OCI-LY7 (cell line): ENCODE results near the gene DPP10. TPM values are rescaled to one million over a fixed set of nuclear protein-coding genes. Genes with fewer than 3 reads are reported as not detected.

ENCODE experiments used
- BruUV-seq: library from RNA; stranded (reverse); fragments of 400-500 nt; replicated peaks from 2 replicates; lab custom pipeline; 2021; lab: Mats Ljungman, UMichigan
- CTCF ChIA-PET: fragments of 300-600 bp; sonication (Branson Sonifier 250); formaldehyde crosslinking; loops from one replicate; lab custom pipeline; 2022; ENCODE audit warnings: antibody characterized with exemption; ENCODE audit not compliant: unreplicated experiment; lab: Charles Lee
- POLR2A ChIA-PET: fragments of 300-600 bp; sonication (Branson Sonifier 250); formaldehyde crosslinking; loops from one replicate; lab custom pipeline; 2022; ENCODE audit warnings: antibody characterized with exemption; lab: Charles Lee
- DNase-seq: peaks from one replicate; pipeline ENCODE4 v3.0.0-alpha.2; 2015; ENCODE audit warnings: low spot score
- H2AFZ ChIP-seq: fragments of 200-600 bp; sonication (generic), shearing (Covaris generic); 2 replicates; pipeline ENCODE4 v1.6.1; 2014; ENCODE audit warnings: mild to moderate bottlenecking, antibody characterized with exemption, low read length, moderate library complexity
- H3K27ac ChIP-seq: fragments of 200-600 bp; sonication (generic); 2 replicates; pipeline ENCODE4 v1.5.1; 2014; ENCODE audit warnings: mixed run types, low read depth, mild to moderate bottlenecking, moderate library complexity, low read length, inconsistent platforms; ENCODE audit not compliant: poor library complexity, severe bottlenecking
- H3K36me3 ChIP-seq: fragments of 200-600 bp; sonication (generic); 2 replicates; pipeline ENCODE4 v1.6.1; 2014; ENCODE audit warnings: mild to moderate bottlenecking, antibody characterized with exemption, low read length, moderate library complexity, mixed read lengths; ENCODE audit not compliant: insufficient read depth
- H3K4me1 ChIP-seq: fragments of 200-600 bp; sonication (generic); 2 replicates; pipeline ENCODE4 v1.5.1; 2014; ENCODE audit warnings: mild to moderate bottlenecking, low read length; ENCODE audit not compliant: insufficient read depth, poor library complexity, severe bottlenecking
- H3K4me2 ChIP-seq: fragments of 200-600 bp; sonication (generic); 2 replicates; pipeline ENCODE4 v1.6.1; 2014; ENCODE audit warnings: mild to moderate bottlenecking, low read length
- H3K4me3 ChIP-seq: fragments of 200-600 bp; sonication (generic); 2 replicates; pipeline ENCODE4 v1.5.1; 2014; ENCODE audit warnings: mild to moderate bottlenecking, low read depth, low read length; ENCODE audit not compliant: poor library complexity, severe bottlenecking
- H3K79me2 ChIP-seq: fragments of 200-600 bp; sonication (generic); 2 replicates; pipeline ENCODE4 v1.6.1; 2016; ENCODE audit warnings: low read depth, mild to moderate bottlenecking, low read length, moderate library complexity, mixed read lengths; ENCODE audit not compliant: insufficient read depth
- H3K9me2 ChIP-seq: fragments of 200-600 bp; sonication (generic); 2 replicates; pipeline ENCODE4 v1.6.1; 2016; ENCODE audit warnings: mild to moderate bottlenecking, low read length, mixed read lengths; ENCODE audit not compliant: insufficient read depth
- H3K9me3 ChIP-seq: fragments of 200-600 bp; sonication (generic); 2 replicates; pipeline ENCODE4 v1.6.1; 2014; ENCODE audit warnings: mild to moderate bottlenecking, mixed run types, low read length, mixed read lengths
- H4K20me1 ChIP-seq: fragments of 200-600 bp; sonication (generic); 2 replicates; pipeline ENCODE4 v1.6.1; 2014; ENCODE audit warnings: mild to moderate bottlenecking, antibody characterized with exemption, low read length, moderate library complexity, mixed read lengths; ENCODE audit not compliant: insufficient read depth
- EZH2phosphoT487 ChIP-seq: fragments of 200-600 bp; sonication (generic); IDR thresholded peaks from 2 replicates; pipeline ENCODE4 v1.6.1; 2018; ENCODE audit warnings: low read depth, borderline replicate concordance, mild to moderate bottlenecking, mixed run types, antibody characterized with exemption, low read length, moderate library complexity, mixed read lengths
- intact Hi-C: fragments of 100-400 bp; cut with micrococcal nuclease; formaldehyde crosslinking; loops from one replicate; pipeline ENCODE4 v1.10.0; 2022; ENCODE audit not compliant: unreplicated experiment
- total RNA-seq, 2 experiments: library from RNA; depleted of rRNA in 1 of 2; stranded (reverse); fragments of >200 nt in 1 of 2; shearing (Covaris generic) in 1 of 2; gene quantifications; 2 replicates each; pipeline ENCODE4 v1.2.3, GENCODE V29; 2014 to 2022
- TF ChIP-seq, protein P1 (sequence below): fragments of 200-600 bp; sonication (generic); conservative IDR thresholded peaks from 2 replicates; pipeline ENCODE4 v1.5.1; 2014; ENCODE audit warnings: mild to moderate bottlenecking, antibody characterized with exemption, low read length, moderate library complexity, mixed read lengths

The DPP10 gene
- total RNA-seq, 2 experiments from 2014 or later = not detected

DNA sequence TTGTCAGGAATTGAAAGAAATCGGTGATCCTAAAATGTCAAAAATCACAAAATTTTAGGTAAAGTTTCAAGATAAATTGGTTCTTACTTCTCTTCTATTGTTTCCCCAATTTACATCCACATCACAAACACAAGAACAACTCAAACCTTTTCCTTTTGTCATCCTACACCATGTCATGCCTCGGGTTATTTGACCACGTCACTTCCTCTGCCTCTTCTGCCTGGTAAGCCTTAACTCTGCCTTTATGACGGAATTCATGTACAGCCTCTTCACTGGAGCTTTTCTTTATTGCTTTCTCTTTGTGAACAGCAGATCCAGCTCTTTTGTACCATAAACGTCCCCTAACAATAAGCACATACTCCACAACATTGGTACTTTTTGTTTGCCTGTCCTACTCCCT, 258.0 kb downstream of the DPP10 start:
- Histone ChIP-seq H3K4me3 (no peak overlapping the region), H3K9me3 (no peaks in the 10 kb centered on the region), H3K4me1 (no peaks in the 10 kb centered on the region), H2AFZ (no peak overlapping the region), H4K20me1 (no peaks in the 10 kb centered on the region), H3K9me2 (no peaks in the 10 kb centered on the region), H3K27ac (no peak overlapping the region), H3K36me3 (no peaks in the 10 kb centered on the region), H3K79me2 (no peaks in the 10 kb centered on the region), H3K4me2 (no peak overlapping the region)
- CTCF ChIA-PET = no interaction called here
- intact Hi-C loops = no loop called here
- BruUV-seq = no TSS peak
- POLR2A ChIA-PET = no interaction called here
- DNase-seq = no peak
- no peak for TF ChIP-seq EZH2phosphoT487
- TF ChIP-seq, protein P1, sequence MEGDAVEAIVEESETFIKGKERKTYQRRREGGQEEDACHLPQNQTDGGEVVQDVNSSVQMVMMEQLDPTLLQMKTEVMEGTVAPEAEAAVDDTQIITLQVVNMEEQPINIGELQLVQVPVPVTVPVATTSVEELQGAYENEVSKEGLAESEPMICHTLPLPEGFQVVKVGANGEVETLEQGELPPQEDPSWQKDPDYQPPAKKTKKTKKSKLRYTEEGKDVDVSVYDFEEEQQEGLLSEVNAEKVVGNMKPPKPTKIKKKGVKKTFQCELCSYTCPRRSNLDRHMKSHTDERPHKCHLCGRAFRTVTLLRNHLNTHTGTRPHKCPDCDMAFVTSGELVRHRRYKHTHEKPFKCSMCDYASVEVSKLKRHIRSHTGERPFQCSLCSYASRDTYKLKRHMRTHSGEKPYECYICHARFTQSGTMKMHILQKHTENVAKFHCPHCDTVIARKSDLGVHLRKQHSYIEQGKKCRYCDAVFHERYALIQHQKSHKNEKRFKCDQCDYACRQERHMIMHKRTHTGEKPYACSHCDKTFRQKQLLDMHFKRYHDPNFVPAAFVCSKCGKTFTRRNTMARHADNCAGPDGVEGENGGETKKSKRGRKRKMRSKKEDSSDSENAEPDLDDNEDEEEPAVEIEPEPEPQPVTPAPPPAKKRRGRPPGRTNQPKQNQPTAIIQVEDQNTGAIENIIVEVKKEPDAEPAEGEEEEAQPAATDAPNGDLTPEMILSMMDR = no peak

DNA sequence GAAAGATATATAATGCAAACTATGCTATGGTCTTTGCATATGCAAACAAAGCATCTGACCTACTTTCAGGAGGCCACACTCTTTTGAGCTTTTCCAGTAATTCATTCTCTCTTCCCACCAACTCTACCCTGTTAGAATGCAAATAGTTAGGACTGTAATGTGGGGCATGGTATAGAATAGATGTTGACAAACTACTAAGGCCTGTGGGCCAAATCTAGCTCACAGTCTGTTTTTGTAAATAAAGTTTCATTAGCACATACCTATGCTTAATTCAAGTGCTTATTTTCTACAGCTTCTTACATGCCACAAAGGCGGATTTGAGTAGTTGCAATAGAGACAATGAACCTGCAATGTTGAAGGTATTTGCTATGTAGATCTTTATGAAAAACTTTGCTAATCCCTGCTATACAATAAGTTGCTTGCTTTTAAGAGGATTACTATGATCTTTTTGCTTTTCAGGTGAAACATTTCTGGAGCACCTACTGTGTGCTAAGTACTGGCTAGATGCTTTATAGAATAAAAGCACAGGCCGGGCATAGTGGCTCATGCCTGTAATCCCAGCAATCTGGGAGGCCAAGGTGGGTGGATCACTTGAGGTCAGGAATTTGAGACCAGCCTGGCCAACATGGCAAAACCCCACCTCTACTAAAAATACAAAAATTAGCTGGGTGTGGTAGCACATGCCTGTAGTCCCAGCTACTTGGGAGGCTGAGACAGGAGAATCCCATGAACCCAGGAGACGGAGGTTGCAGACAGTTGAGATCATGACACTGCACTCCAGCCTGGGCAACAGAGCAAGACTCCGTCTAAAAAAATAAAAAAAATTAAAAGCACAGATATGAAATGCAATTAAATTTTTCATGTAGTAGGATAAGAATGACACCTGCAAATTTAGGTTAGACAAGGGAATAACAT, 267.8 kb downstream of the DPP10 start:
- Histone ChIP-seq H3K79me2 (no peaks in the 10 kb centered on the region), H3K27ac (no peak overlapping the region), H3K4me1 (no peaks in the 10 kb centered on the region), H3K4me3 (no peak overlapping the region), H2AFZ (no peak overlapping the region), H3K36me3 (no peaks in the 10 kb centered on the region), H3K9me2 (no peaks in the 10 kb centered on the region), H4K20me1 (no peaks in the 10 kb centered on the region), H3K9me3 (no peaks in the 10 kb centered on the region), H3K4me2 (no peak overlapping the region)
- DNase-seq = no peak
- intact Hi-C loops = no loop called here
- ChIA-PET POLR2A (interaction anchor here (1.5 kb wide), 1 partner anchor 11 kb away, joined by 3 read pairs; no protein-coding TSS in a partner anchor), CTCF (no interaction called here)
- no peak for TF ChIP-seq EZH2phosphoT487
- TF ChIP-seq, protein P1 = no peak
- BruUV-seq = no TSS peak

DNA sequence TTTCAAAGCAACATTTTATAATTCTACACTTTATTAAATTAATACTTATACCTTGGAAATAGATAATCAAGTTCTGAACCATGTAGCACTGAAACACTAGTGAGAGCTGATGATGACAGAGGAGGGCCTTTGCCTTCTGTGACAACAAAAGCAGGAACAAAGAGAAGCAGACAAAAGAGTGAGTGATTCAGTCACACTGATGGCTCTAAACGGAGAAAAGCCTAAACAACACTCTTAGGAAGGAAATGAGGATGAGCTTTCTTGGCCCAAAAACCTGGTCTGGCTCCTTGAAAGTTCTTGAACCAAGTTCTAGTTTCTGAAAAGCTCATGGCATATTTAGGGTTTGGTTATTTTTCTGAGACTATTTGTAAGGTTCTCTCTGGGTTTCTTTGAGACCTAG, 271.9 kb downstream of the DPP10 start:
- no peak for DNase-seq
- no TSS peak for BruUV-seq
- no peak for TF ChIP-seq EZH2phosphoT487
- no peak overlapping the region for H3K4me2 ChIP-seq
- H2AFZ ChIP-seq = no peak overlapping the region
- H3K4me3 ChIP-seq = no peak overlapping the region
- no peak overlapping the region for H3K27ac ChIP-seq
- no peaks in the 10 kb centered on the region for H3K4me1 ChIP-seq
- POLR2A ChIA-PET = no interaction called here
- CTCF ChIA-PET = no interaction called here
- H3K9me2 ChIP-seq = no peaks in the 10 kb centered on the region
- no peaks in the 10 kb centered on the region for H3K36me3 ChIP-seq
- H3K9me3 ChIP-seq = no peaks in the 10 kb centered on the region
- intact Hi-C loops = no loop called here
- no peaks in the 10 kb centered on the region for H4K20me1 ChIP-seq
- no peaks in the 10 kb centered on the region for H3K79me2 ChIP-seq
